Measurements from ENCODE around the gene RNF126. TPM values are rescaled to one million over a fixed set of nuclear protein-coding genes. Genes with fewer than 3 reads are reported as not detected.

RNF126 gene
- total RNA-seq, 2 donors from 2014 or later = 23.3 to 45.8 TPM

DNA sequence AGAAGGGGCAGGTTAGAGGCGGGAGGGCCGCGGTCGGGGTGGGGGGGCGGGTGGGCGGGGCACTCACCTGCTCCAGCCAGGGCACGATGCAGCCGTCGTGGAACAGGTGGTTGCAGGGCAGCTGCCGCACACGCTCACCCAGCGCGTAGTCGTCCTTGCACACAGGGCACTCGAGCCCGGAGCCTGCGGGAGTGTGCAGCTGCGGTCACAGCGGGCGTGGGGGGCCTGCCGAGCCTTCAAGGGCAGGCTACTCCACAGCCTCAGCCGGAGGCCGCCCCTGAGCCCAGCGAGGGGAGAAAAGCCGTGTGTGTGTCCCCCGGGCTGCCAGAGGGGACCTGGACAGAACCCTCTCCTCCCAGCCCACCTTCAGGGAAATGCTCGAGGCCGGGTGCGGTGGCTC, 14.7 kb downstream of the RNF126 start:
- TF ChIP-seq POLR2A (IDR thresholded peaks at IDR 0.05) = no peak
- TF ChIP-seq, protein P1, sequence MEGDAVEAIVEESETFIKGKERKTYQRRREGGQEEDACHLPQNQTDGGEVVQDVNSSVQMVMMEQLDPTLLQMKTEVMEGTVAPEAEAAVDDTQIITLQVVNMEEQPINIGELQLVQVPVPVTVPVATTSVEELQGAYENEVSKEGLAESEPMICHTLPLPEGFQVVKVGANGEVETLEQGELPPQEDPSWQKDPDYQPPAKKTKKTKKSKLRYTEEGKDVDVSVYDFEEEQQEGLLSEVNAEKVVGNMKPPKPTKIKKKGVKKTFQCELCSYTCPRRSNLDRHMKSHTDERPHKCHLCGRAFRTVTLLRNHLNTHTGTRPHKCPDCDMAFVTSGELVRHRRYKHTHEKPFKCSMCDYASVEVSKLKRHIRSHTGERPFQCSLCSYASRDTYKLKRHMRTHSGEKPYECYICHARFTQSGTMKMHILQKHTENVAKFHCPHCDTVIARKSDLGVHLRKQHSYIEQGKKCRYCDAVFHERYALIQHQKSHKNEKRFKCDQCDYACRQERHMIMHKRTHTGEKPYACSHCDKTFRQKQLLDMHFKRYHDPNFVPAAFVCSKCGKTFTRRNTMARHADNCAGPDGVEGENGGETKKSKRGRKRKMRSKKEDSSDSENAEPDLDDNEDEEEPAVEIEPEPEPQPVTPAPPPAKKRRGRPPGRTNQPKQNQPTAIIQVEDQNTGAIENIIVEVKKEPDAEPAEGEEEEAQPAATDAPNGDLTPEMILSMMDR (IDR thresholded peaks at IDR 0.05) = no peak
- Histone ChIP-seq H3K4me1 (no peaks in the 10 kb centered on the region), H3K27me3 (no peaks in the 10 kb centered on the region), H3K4me3 (no peak overlapping the region), H3K36me3 (replicated peaks in 1 of 2; ENCODE audit: insufficient read depth in 1 of 2, low read depth in 2 of 2) (peaks cover 15 to 19% of the 10 kb centered on the region in 2 donors), H3K27ac (no peak overlapping the region), H3K9me3 (no peaks in the 10 kb centered on the region)
- ATAC-seq (no peak), DNase-seq (no peak)
- intact Hi-C loops (cut with DNase I) = no loop called here
- WGBS, 2 donors = 84 to 91% methylated on average over 10 to 18 of the region's 29 CpGs

DNA sequence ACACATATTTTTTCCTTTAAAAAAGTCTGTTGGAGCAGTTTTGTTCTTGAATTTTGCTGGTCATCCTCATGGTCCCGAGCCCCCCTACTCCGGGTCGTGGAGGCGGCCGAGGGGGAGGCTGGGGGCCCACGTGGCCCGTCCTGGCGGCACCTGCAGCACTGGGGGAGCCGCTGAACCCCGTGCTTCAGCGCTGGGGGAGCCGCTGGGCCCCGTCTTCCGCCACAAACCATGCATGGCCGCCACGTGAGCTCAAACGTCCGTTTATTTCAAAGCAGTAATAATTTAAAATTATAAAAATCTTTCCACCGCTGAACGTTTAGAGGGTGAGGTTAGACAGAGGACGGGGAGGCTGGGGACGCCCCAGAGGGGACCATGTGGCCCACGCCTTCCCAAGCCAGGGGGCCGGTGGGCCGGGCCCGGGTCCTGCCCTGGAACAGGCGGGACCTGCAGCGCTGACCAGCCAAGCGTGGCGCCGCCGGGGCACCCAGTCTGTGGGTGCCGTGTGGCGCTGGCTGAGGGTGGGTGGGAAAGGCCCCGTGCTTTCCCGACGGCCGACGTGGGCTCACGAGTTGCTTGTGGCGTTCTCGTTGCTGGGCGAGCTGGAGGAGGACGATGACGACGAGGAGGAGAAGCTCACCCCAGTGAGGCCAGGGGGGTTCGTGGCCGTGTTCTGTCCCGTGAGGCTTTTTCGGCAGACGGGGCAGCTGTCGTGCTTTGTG, 15.3 kb downstream of the RNF126 start:
- H3K4me3 ChIP-seq = no peak overlapping the region
- DNase-seq = no peak
- ATAC-seq = no peak
- WGBS, 2 donors = 93 to 95% methylated on average over 41 of the region's 52 CpGs
- no peak overlapping the region for H3K27ac ChIP-seq
- H3K36me3 ChIP-seq (replicated peaks in 1 of 2; ENCODE audit: insufficient read depth in 1 of 2, low read depth in 2 of 2) = peaks cover 15 to 19% of the 10 kb centered on the region in 2 donors
- no peaks in the 10 kb centered on the region for H3K9me3 ChIP-seq
- intact Hi-C loops (cut with DNase I) = no loop called here
- TF ChIP-seq POLR2A (IDR thresholded peaks at IDR 0.05) = no peak
- TF ChIP-seq, protein P1 (IDR thresholded peaks at IDR 0.05) = no peak
- H3K4me1 ChIP-seq = no peaks in the 10 kb centered on the region
- no peaks in the 10 kb centered on the region for H3K27me3 ChIP-seq

DNA sequence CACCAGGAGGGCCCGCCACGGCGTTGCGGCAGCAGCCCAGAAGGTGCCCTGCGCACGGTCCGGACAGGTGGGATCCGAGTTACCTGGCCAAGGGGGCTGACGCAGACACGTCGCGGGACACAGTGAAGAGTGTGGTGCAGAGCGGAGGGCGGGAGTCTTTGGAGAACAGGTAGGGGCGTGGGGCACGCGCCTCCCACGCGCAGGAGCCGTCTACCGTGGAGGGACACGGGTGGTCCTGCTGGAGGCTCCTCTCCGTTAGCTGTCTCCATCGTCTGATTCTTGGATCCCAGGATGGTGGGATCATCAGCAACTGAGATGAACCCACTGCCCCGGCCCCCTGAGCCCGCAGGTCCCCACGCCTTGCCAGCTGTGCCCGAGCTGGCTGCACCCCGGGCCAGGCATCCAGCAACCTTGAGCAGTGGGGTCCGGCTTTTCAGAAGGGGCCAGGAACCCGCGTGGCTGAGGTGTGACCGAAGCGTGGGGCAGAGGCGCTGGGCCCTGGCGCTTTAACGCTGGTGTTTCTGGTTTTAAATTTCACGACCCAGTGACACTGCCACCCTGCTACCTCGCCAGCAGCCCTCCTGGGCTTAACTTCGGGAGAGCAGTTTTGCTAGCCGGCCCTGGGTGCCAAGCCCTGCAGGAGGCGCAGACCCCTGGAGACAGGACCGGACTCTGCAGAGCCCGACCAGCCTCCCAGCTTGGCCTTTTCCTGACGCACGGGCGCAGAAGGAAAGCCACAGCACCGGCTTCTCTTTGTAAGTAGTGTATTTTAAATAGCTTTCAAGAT, 16.0 kb downstream of the RNF126 start:
- TF ChIP-seq POLR2A (IDR thresholded peaks at IDR 0.05) = no peak
- TF ChIP-seq, protein P1 (IDR thresholded peaks at IDR 0.05) = no peak
- Histone ChIP-seq H3K4me3 (no peak overlapping the region), H3K27ac (no peak overlapping the region), H3K4me1 (no peaks in the 10 kb centered on the region), H3K27me3 (no peaks in the 10 kb centered on the region), H3K9me3 (no peaks in the 10 kb centered on the region), H3K36me3 (replicated peaks in 1 of 2; ENCODE audit: insufficient read depth in 1 of 2, low read depth in 2 of 2) (peaks cover 15 to 19% of the 10 kb centered on the region in 2 donors)
- intact Hi-C loops (cut with DNase I) = no loop called here
- 92 to 94% methylated on average over 24 to 41 of the region's 48 CpGs for WGBS, 2 donors
- ATAC-seq (no peak), DNase-seq (no peak)

DNA sequence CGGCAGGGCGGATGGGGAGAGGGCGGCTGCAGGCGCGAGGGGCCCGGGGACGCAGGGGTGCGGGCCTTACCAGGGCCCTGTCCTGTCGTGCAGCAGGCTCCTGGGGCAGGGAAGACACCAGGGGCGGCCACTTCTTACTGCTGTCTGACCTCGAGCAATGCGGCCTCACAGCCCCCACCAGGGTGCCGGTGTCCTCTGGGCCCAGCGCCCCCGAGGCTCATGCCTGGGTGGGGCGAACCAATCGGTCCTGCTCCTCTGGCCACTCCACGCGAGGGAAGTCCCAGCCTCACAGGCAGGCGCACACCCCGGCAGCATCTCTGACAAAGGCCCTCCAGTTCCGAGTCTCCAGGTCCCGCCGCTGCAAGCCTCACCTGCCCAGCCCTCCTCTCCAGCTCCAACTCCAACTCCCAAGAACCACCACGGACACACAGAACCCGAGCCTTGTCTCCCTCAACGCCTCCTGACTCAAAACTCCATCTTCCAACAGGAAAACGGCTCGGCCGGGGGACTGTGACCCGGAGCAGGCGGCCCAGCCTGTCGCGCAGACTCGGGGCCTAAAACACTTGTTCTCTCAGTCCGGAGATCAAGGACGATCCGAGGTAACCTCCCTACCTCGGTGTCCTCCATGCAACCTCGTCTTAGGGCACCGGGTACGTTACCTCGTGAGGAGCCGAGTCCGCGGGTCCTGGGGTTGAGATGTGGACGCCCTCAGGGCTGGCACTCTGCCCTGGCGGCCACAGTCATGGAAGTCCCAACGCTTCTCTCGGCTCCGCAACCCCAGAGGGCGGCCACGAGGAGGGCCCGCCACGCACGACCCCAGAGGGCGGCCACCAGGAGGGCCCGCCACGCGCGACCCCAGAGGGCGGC, 16.9 kb downstream of the RNF126 start:
- ATAC-seq (no peak), DNase-seq (no peak)
- intact Hi-C loops (cut with DNase I) = no loop called here
- 91 to 94% methylated on average over 13 to 50 of the region's 62 CpGs for WGBS, 2 donors
- Histone ChIP-seq H3K9me3 (no peaks in the 10 kb centered on the region), H3K27ac (no peak overlapping the region), H3K4me3 (no peak overlapping the region), H3K27me3 (no peaks in the 10 kb centered on the region), H3K4me1 (no peaks in the 10 kb centered on the region), H3K36me3 (replicated peaks in 1 of 2; ENCODE audit: insufficient read depth in 1 of 2, low read depth in 2 of 2) (peaks cover 13 to 16% of the 10 kb centered on the region in 2 donors)
- TF ChIP-seq, protein P1 (IDR thresholded peaks at IDR 0.05) = no peak
- no peak for TF ChIP-seq POLR2A (IDR thresholded peaks at IDR 0.05)

Measured in body of pancreas (tissue), 4 donors.